Esophagus (tissue), 2 donors: ENCODE results near the gene CALML3. TPM values are rescaled to one million over a fixed set of nuclear protein-coding genes. Genes with fewer than 3 reads are reported as not detected.
"Not testable (repeated sequence)": the region's sequence is repeated elsewhere in the genome, so short reads cannot be mapped to it uniquely, and the experiment has no call there.

Source experiments
- H3K27ac ChIP-seq, 2 donors: one replicate each; pipeline ENCODE4 v1.5.1; 2013; ENCODE audit warnings: low read depth in 2 of 2, mild to moderate bottlenecking in 2 of 2, inconsistent platforms in 1 of 2, low read length in 1 of 2, moderate library complexity in 1 of 2
- H3K27me3 ChIP-seq, 2 donors: one replicate each; pipeline ENCODE4 v1.6.1; 2013; ENCODE audit warnings: low read length in 2 of 2, control low read depth in 1 of 2, mild to moderate bottlenecking in 1 of 2; ENCODE audit not compliant: insufficient read depth in 2 of 2, control insufficient read depth in 1 of 2
- H3K36me3 ChIP-seq, 2 donors: one replicate each; pipeline ENCODE4 v1.6.1; 2013; ENCODE audit warnings: low read length in 1 of 2; ENCODE audit not compliant: control insufficient read depth in 2 of 2, insufficient read depth in 2 of 2
- H3K4me1 ChIP-seq, 2 donors: one replicate each; pipeline ENCODE4 v1.6.1; 2013; ENCODE audit warnings: low read length in 1 of 2; ENCODE audit not compliant: control insufficient read depth in 2 of 2, insufficient read depth in 2 of 2
- H3K4me3 ChIP-seq, 2 donors: one replicate each; pipeline ENCODE4 v1.5.1; 2013; ENCODE audit warnings: low read length in 2 of 2, mild to moderate bottlenecking in 2 of 2, low read depth in 1 of 2, moderate library complexity in 1 of 2
- H3K9me3 ChIP-seq, 2 donors: one replicate each; pipeline ENCODE4 v1.6.1; 2013; ENCODE audit warnings: mild to moderate bottlenecking in 2 of 2, low read depth in 1 of 2, low read length in 1 of 2, moderate library complexity in 1 of 2; ENCODE audit not compliant: control insufficient read depth in 2 of 2, insufficient read depth in 1 of 2
- WGBS, 2 donors: extraction: QIAGEN DNeasy Blood & Tissue Kit; methylation state at CpG; one replicate each; pipeline ENCODE4 v1.1.7; 2013; 5-methylcytosine and 5-hydroxymethylcytosine counted together
- polyA plus RNA-seq, 2 donors: library from polyadenylated mRNA; stranded (reverse); fragments of 200-250 nt; gene quantifications; one replicate each; pipeline ENCODE4 v1.2.3, GENCODE V29; 2013
- donor health status: healthy with polysubstance abuse.
- donor health status: Bipolar disorder and iron deficiency.

Gene CALML3
- polyA plus RNA-seq, 2 donors: 224 to 330 TPM

GRCh38 chr10:5552376-5553321, 27.9 kb downstream of the CALML3 start:
- H3K27ac ChIP-seq: peak overlapping the region; percentile 74 to 97
- H3K9me3 ChIP-seq: no peaks in the 10 kb centered on the region
- H3K4me1 ChIP-seq: peaks cover 9 to 28% of the 10 kb centered on the region in 2 donors
- H3K36me3 ChIP-seq: no peaks in the 10 kb centered on the region
- 84 to 86% methylated on average over 23 of the region's 23 CpGs for WGBS, 2 donors
- no peaks in the 10 kb centered on the region for H3K27me3 ChIP-seq
- H3K4me3 ChIP-seq: no peak overlapping the region

DNA sequence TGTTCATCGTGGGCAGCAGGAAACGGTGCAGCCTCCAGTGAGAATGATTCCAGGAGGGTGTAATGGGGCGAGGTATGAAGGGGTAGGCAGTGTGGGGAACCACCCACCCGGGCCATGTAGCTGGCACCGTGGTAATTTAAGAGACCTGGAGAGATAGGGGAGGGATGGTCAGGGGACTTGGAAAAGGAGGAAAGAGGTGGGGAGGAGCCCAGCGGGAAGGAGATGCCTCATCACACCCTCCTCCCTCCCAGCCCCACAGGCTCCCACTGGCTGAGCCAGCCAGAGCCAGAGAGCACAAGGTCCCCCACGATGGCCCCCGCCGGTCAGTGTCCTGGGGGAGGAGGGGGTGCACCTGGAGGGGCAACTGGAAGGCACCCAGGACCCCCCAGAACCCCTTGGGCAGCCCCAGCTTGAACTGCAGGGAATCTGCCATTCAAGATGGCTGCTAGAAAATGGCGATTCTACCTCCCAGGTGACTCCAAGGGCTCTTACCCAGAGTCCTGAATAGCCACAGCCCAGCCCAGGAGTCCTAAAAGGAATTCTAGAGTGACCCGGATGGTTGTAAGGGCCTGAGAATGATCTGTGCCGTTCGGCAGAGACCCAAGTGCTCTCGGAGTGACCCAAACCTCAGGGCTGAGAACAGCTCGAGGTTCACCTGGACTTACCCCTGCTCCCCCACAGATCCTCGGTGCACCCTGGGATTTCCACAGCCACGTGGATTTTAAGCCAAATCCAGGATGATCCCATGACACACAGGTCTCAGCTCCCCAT, 28.8 kb downstream of the CALML3 start:
- H3K36me3 ChIP-seq: no peaks in the 10 kb centered on the region
- no peak overlapping the region for H3K4me3 ChIP-seq
- H3K27ac ChIP-seq: peak overlapping the region; percentile 14 to 69
- H3K9me3 ChIP-seq: no peaks in the 10 kb centered on the region
- H3K27me3 ChIP-seq: no peaks in the 10 kb centered on the region
- WGBS, 2 donors: 78% methylated on average over 14 to 17 of the region's 17 CpGs
- peaks cover 5 to 22% of the 10 kb centered on the region in 2 donors for H3K4me1 ChIP-seq

DNA sequence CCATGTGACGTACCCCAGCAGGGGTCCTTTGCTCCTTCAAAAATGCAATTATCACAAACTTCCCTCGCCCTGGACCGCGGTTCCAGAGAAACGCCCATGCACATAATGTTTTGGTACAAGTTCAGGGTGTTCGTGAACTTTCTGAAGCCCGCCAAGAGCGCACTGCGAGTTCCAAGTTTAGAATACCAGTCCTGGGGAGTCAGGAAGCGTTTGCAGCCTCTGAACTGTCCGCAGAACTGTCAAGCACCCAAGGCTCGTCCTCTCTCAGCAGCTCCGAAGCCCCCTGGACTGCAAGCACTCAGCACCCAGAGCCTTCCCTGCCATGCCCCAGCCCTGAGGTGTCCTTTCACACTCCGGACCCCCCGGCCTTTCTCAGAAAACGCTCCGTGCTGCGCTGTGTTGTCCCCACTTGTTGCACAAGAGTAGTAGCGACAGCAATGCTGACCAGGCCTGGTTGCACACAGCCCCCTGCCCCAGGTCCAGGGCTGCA, 30.3 kb downstream of the CALML3 start:
- WGBS, 2 donors: 84 to 86% methylated on average over 19 of the region's 19 CpGs

DNA sequence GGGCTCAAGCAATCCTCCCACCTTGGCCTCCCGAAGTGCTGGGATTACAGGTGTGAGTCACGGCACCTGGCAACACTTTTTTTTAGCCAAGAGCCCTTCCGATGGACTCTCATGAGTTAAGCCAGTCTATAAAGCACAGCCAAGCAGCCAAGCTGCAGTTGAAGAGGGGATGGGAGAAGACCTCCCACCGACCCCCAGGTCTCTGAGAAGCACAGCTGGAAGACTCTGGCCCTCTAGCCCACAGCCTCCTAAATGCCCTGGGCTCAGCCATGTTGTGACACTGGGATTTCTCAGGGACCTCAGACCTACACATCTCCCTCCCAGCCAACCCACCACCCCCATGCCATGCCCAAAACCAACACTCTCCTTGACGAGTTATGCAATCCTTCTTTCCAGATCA, 31.1 kb downstream of the CALML3 start:
- Histone ChIP-seq H3K36me3 (no peaks in the 10 kb centered on the region), H3K9me3 (no peaks in the 10 kb centered on the region), H3K27me3 (no peaks in the 10 kb centered on the region), H3K4me1 (peaks cover 3 to 11% of the 10 kb centered on the region in 2 donors), H3K27ac (no peak overlapping the region), H3K4me3 (no peak overlapping the region)
- 80 to 87% methylated on average over 5 of the region's 5 CpGs for WGBS, 2 donors

More for the DNA sequence above, 30.3 kb downstream of the CALML3 start:
- Histone ChIP-seq H3K4me1 (peaks cover 3 to 18% of the 10 kb centered on the region in 2 donors), H3K27ac (peak overlapping the region in 1 of 2 donors; percentile 69), H3K27me3 (no peaks in the 10 kb centered on the region), H3K36me3 (no peaks in the 10 kb centered on the region), H3K9me3 (no peaks in the 10 kb centered on the region), H3K4me3 (no peak overlapping the region)

DNA sequence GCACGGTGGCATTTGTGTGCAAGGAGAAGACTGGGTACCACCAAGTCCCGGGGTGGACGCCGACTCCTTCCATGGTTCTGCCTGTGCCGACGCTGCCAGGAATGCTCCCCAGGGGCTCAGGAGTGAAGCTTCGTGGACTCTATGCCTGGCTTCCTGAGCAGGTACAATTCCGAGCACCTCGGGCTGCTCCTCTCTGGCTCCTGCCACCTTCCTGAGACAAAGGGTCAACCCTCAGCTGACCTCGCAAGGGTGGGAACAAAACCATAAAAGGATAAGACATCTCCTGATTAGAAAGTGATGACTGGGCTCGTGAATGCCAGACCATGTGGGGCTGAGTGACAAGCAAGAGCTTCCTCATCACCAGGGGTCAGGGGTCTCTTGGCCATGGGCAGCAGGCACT, 31.8 kb downstream of the CALML3 start:
- Histone ChIP-seq H3K4me3 (no peak overlapping the region), H3K9me3 (no peaks in the 10 kb centered on the region), H3K4me1 (peaks cover 3 to 7% of the 10 kb centered on the region in 2 donors), H3K27me3 (no peaks in the 10 kb centered on the region), H3K36me3 (no peaks in the 10 kb centered on the region), H3K27ac (no peak overlapping the region)
- WGBS, 2 donors: 89 to 93% methylated on average over 11 of the region's 11 CpGs

GRCh38 chr10:5557040-5557721, 32.4 kb downstream of the CALML3 start:
- Histone ChIP-seq H3K27ac (no peak overlapping the region), H3K27me3 (no peaks in the 10 kb centered on the region), H3K9me3 (no peaks in the 10 kb centered on the region), H3K4me3 (no peak overlapping the region), H3K4me1 (peaks cover 3 to 7% of the 10 kb centered on the region in 2 donors), H3K36me3 (no peaks in the 10 kb centered on the region)
- 90 to 92% methylated on average over 19 of the region's 19 CpGs for WGBS, 2 donors

DNA sequence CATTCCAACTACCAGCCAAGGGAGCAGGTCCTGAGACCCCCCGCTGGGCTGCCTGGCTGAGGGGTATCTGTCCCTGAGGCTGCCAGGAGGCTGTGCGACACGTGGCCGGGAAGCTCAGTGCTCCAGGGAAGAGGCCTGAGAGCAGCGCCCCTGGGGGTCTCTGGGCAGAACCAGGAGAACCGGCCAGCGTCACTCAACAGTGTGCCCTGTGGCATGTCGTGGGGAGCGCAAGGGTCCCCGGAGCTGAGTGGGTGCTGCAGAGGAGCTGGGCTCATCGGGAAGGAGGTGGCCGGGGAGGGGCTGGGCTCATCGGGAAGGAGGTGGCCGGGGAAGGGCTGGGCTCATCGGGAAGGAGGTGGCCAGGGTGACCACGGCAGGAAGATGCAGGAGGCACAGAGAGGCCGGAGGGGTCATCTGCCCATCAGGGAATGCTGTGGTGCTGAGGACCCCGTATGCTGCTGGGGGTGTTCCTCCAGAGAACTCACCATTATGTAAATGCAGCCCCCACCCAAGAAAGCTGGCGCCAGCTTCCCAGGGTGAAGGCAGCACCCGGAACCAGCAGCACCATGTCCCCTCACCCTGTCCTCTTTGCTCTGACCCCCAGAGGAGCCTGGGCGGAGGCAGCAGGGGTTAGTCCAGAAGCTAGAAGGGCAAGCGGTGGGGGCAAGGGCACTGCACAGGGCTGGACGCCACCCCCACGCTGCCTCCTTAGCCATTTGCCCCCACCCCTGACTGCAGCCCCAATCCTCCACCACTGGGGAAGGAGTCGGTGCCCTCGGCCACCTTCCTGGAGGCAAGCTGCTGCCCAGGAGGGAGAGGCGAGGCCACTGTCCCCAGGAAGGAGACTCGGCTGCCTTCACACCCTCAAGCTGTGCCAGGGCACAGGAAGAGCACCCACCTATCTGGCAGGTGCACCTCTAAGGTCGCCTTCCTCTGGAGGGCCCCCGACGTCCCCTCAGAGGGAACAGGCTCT, 33.3 kb downstream of the CALML3 start:
- 92% methylated on average over 31 of the region's 31 CpGs for WGBS, 2 donors

DNA sequence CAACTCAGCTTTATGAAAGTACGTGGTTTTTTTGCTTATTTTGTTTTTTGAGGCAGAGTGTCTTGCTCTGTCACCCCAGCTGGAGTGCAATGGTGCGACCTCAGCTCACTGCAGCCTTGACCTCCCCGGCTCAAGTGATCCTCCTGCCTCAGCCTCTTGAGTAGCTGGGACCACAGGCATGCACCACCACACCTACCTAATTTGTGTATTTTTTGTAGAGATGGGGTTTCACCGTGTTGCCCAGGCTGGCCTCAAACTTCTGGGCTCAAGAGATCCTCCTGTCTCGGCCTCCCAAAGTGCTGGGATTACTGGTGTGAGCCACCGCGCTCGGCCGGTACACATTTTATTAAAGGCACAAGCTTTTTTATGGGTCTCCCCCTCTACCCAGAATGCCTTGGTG, 34.3 kb downstream of the CALML3 start:
- 85 to 87% methylated on average over 9 of the region's 9 CpGs for WGBS, 2 donors

More for the DNA sequence above, 33.3 kb downstream of the CALML3 start:
- Histone ChIP-seq H3K27ac (no peak overlapping the region), H3K27me3 (no peaks in the 10 kb centered on the region), H3K9me3 (no peaks in the 10 kb centered on the region), H3K36me3 (no peaks in the 10 kb centered on the region), H3K4me1 (peaks cover 3 to 8% of the 10 kb centered on the region in 2 donors), H3K4me3 (no peak overlapping the region)

More for the DNA sequence above, 34.3 kb downstream of the CALML3 start:
- not testable (repeated sequence) for H3K9me3 ChIP-seq, H3K27me3 ChIP-seq, H3K4me3 ChIP-seq, H3K27ac ChIP-seq, H3K36me3 ChIP-seq
- peaks cover 2 to 14% of the 10 kb centered on the region in 2 donors for H3K4me1 ChIP-seq
